GM13977 (cell line): ENCODE results near the gene NXPH3.

Source experiments
- DNase-seq: peaks from one replicate; pipeline ENCODE4 v3.0.0; 2012; ENCODE audit warnings: low spot score
- in situ Hi-C: fragments of 300-500 bp; cut with MboI; formaldehyde crosslinking; loops from one replicate; pipeline ENCODE4 v1.12.0; 2022; ENCODE audit warnings: low sequenced_read_pairs, low pct_unique_long_range_greater_than_20kb, mixed read lengths, inconsistent platforms; ENCODE audit not compliant: unreplicated experiment
- TF ChIP-seq, protein P1 (sequence below): IDR thresholded peaks from 2 replicates; pipeline ENCODE4 v1.5.1; 2012; ENCODE audit warnings: mild to moderate bottlenecking, control low read depth; ENCODE audit not compliant: insufficient read depth; ENCODE audit errors: extremely low read depth, missing control alignments

The NXPH3 gene

GRCh38 chr17:49603238-49603637 is 27.6 kb downstream of the NXPH3 start:
- no peak for DNase-seq
- TF ChIP-seq, protein P1, sequence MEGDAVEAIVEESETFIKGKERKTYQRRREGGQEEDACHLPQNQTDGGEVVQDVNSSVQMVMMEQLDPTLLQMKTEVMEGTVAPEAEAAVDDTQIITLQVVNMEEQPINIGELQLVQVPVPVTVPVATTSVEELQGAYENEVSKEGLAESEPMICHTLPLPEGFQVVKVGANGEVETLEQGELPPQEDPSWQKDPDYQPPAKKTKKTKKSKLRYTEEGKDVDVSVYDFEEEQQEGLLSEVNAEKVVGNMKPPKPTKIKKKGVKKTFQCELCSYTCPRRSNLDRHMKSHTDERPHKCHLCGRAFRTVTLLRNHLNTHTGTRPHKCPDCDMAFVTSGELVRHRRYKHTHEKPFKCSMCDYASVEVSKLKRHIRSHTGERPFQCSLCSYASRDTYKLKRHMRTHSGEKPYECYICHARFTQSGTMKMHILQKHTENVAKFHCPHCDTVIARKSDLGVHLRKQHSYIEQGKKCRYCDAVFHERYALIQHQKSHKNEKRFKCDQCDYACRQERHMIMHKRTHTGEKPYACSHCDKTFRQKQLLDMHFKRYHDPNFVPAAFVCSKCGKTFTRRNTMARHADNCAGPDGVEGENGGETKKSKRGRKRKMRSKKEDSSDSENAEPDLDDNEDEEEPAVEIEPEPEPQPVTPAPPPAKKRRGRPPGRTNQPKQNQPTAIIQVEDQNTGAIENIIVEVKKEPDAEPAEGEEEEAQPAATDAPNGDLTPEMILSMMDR = no peak
- in situ Hi-C loops = no loop called here

GRCh38 chr17:49603720-49604119 is 28.0 kb downstream of the NXPH3 start:
- TF ChIP-seq, protein P1 = no peak
- in situ Hi-C loops = no loop called here
- no peak for DNase-seq

GRCh38 chr17:49604314-49604869 is 28.7 kb downstream of the NXPH3 start:
- in situ Hi-C loops = no loop called here

DNA sequence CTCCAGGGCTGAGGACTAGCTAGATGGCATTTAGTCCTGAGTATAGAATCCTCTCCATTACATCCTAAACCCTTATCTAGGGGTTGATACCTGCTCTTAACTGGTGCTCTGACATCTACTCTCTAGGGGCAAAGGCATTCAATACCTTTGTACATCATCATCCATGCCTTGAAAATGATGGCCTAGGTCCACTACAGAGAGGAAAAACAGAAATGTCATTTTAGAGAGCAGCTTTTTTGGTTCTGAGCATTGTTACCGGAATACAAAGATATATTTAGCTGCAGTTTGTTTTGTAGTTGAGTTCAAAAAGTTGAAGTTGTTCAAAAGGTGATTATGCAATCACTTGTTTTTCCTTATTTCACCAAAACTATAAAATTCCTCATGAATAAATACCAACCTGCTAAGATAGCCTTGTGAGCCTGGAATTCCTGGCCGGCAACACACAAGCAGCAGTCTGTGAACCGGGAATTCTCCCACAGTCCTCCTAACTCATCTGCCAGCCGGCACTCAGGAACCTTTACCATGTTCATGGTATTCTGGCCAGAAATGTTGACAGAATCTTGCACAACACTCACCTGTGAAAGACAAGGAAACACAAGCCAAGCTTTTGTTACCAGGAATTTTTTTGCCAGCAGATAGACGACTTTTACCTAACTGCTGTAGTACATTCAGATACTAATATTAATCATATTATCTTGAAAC is 35.4 kb downstream of the NXPH3 start:
- TF ChIP-seq, protein P1 = no peak
- DNase-seq = no peak
- in situ Hi-C loops = no loop called here

More at GRCh38 chr17:49604314-49604869, 28.7 kb downstream of the NXPH3 start:
- DNase-seq = no peak
- TF ChIP-seq, protein P1 = no peak

DNA sequence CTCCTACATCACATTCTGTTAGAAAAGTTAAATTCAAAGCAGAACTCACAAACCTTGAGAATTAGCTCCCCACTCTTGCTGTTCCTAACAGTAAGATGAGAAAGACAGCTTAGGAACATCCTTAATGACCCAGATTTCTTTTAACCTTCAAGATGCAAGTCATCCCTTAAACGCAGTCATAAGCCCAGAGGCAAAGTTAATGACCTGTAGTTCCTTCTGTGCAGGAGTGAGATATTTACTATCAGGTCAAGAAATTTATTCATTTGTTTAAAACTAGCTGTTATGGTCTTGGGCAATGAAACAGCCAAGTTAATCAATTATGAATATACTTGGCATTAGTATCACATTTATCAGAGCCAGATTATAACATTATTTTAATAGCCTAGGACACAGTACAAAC is 37.1 kb downstream of the NXPH3 start:
- no peak for DNase-seq
- TF ChIP-seq, protein P1 = no peak
- in situ Hi-C loops = no loop called here

DNA sequence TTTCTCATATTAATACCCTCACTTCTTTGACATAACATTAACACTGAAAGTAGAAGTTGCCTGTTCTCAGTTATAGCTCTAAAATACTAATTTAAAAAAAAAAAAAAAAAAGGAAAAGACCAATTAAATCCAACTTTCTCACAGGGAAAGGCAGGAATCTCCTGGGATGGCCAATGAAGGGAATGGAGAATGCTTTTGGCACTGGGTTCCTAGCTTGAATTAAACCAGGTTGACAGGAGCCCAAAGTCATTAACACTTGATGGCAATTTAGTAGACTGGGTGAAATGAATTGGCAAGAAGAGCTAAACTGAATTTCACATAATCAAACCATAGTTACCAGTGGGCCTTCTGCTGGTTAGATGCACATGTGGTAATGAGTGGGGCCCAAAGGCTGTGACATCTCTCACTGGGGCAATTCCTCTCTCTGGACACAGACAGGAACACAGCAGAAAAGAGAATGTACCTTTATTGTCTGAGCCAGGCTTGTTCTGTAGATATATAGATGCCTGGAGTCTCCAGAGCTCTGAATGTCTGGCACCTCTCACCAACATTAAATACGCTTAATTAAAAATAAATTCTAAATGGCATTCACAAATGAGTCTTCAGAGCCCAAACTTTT is 37.6 kb downstream of the NXPH3 start:
- TF ChIP-seq, protein P1 = no peak
- in situ Hi-C loops = no loop called here
- no peak for DNase-seq
